Astrocyte (in vitro differentiated cells and primary cell): ENCODE data around the gene OLFM2.

ENCODE experiments used
- CTCF ChIP-seq: IDR thresholded peaks from 2 replicates; pipeline ENCODE4 v1.5.1; 2011; ENCODE audit warnings: low read depth, mild to moderate bottlenecking, inconsistent platforms, low read length, moderate library complexity; ENCODE audit not compliant: insufficient read depth
- EZH2 ChIP-seq: IDR thresholded peaks from 2 replicates; pipeline ENCODE4 v1.6.1; 2012; ENCODE audit warnings: mild to moderate bottlenecking, low read length, inconsistent platforms; ENCODE audit not compliant: insufficient read depth

- TF ChIP-seq CTCF = no peak
- no peak for TF ChIP-seq EZH2
Observed at GRCh38 chr19:9875796-9876195, 60.5 kb downstream of the OLFM2 start.
